ENCODE data around the gene DBNDD2.

DBNDD2 gene

DNA sequence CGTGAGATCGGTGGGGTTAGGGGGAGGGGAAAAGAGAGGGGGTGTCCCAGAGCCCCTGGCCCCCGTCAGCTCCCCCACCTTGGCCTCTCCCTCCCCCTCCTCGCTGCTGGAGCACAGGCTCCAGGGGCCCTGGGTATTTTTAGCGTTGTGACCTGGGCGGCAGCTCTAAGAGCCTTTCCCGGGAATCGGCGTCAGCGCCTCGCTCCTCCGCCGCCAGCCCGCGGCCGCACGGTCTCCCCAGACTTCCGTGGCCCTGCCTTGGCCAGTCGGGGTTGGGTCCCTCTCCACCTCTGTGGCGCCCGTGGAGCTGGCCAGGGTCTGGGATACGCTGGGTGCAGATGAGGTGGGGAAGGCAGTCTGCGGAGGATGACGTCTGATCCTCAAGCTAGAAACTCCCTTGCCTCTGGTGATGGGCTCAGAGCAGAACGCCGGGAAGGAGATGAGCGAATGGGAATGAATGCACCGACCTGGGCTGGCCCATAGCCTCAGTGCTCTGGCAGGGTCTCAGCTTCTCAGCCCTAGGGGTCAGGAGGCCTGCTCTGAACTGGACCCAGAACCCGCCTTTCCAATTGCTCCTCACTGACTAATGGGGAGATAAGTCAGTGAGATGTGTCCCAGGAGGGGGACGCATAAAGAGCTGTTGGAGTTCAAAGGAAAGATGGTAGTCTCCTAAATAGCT is 883 bp upstream of the DBNDD2 start:
- no peak overlapping the region for H3K4me3 ChIP-seq (ENCODE audit: low read depth, low read length)
- TF ChIP-seq, protein P1, sequence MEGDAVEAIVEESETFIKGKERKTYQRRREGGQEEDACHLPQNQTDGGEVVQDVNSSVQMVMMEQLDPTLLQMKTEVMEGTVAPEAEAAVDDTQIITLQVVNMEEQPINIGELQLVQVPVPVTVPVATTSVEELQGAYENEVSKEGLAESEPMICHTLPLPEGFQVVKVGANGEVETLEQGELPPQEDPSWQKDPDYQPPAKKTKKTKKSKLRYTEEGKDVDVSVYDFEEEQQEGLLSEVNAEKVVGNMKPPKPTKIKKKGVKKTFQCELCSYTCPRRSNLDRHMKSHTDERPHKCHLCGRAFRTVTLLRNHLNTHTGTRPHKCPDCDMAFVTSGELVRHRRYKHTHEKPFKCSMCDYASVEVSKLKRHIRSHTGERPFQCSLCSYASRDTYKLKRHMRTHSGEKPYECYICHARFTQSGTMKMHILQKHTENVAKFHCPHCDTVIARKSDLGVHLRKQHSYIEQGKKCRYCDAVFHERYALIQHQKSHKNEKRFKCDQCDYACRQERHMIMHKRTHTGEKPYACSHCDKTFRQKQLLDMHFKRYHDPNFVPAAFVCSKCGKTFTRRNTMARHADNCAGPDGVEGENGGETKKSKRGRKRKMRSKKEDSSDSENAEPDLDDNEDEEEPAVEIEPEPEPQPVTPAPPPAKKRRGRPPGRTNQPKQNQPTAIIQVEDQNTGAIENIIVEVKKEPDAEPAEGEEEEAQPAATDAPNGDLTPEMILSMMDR (IDR thresholded peaks at IDR 0.05; ENCODE audit: low read depth, low read length, missing control alignments): no peak
- DNase-seq (ENCODE audit: low read depth): no peak

DNA sequence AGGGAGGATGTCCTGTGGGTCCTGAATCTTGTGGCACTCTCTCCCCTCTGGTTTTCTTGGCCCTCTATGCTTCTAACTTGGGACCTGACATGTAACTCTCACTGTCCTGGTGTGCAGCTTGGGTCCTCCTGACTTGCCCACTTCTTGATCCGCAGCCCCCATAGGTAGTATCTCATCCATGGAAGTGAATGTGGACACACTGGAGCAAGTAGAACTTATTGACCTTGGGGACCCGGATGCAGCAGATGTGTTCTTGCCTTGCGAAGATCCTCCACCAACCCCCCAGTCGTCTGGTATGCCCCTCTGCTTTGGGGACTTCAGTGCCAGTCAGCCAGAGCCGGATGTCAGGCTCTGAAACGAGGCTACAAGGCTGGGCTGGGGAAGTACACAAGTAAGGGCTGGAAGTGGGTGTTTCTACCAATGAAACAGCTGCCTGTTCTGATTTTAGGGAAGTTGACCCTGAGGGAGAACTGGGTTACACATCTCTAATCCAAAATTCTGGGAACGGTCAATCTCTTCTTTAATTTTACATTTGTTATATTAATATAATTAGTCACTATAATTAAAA is 641 bp downstream of the DBNDD2 start:
- TF ChIP-seq, protein P1 (IDR thresholded peaks at IDR 0.05; ENCODE audit: low read depth, low read length, missing control alignments): no peak
- no peak overlapping the region for H3K4me3 ChIP-seq (ENCODE audit: low read depth, low read length)
- no peak for DNase-seq (ENCODE audit: low read depth)

DNA sequence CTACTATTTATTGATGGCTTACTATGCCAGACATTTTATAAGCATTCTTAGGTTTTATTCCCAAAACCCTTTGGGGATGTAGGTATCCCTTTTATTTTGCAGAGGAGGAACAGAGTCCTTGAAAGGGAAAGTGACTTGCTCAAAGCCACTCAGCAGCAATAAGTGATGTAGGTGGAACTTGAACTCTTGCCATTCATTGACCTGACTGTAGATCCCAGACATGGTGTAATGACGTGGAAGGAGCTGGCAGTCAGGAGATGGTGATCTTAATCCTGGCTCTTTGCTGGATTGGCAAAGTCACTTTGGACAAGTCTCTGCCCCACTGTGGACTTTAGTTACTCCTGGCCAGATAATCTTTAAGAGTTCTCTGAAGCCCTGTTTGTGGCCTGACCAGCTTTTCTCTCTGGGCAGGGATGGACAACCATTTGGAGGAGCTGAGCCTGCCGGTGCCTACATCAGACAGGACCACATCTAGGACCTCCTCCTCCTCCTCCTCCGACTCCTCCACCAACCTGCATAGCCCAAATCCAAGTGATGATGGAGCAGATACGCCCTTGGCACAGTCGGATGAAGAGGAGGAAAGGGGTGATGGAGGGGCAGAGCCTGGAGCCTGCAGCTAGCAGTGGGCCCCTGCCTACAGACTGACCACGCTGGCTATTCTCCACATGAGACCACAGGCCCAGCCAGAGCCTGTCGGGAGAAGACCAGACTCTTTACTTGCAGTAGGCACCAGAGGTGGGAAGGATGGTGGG is 1.6 kb downstream of the DBNDD2 start:
- H3K4me3 ChIP-seq (ENCODE audit: low read depth, low read length): no peak overlapping the region
- TF ChIP-seq, protein P1 (IDR thresholded peaks at IDR 0.05; ENCODE audit: low read depth, low read length, missing control alignments): no peak
- no peak for DNase-seq (ENCODE audit: low read depth)

DNA sequence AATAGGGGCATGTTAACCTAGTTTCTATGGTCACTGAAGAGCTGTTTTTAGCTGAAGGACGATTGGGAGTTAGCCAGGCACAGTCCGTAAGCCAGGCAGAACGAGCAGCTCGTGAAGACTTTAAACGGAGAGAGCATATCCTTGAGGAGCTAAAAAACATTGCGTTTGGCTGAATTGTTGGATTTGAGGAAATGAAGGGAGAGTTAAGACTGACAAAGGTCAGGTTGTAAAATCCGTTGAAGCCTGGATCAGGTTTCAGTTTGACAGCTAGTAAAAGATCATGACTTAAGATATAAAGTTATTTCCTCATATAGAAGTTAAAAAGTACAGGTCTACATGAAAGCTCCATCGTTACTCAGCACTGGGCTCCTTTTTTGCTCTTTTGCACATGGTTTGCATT is 2.8 kb downstream of the DBNDD2 start:
- DNase-seq (ENCODE audit: low read depth): no peak
- H3K4me3 ChIP-seq (ENCODE audit: low read depth, low read length): no peak overlapping the region
- TF ChIP-seq, protein P1 (IDR thresholded peaks at IDR 0.05; ENCODE audit: low read depth, low read length, missing control alignments): no peak

DNA sequence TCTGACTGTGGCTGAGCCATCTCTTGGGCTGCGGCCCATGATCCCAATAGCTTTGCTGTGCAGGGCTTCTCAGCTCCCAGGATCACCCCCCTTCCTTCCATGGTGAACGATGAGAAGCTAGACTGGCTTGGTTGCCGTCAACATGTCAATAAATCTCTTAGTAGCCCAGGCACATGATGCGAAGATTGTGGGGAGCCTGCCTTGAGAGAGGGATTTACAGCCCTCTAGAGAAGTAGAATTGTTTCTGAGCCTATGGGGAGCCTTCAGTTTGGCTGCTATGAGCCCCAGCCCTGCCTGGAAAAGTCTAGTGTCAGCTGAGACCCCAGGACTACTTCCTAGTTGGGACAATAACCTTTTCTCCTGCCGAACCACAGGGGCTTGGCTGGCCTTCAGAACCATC is 4.6 kb downstream of the DBNDD2 start:
- DNase-seq (ENCODE audit: low read depth): no peak
- TF ChIP-seq, protein P1 (IDR thresholded peaks at IDR 0.05; ENCODE audit: low read depth, low read length, missing control alignments): no peak
- H3K4me3 ChIP-seq (ENCODE audit: low read depth, low read length): no peak overlapping the region

DNA sequence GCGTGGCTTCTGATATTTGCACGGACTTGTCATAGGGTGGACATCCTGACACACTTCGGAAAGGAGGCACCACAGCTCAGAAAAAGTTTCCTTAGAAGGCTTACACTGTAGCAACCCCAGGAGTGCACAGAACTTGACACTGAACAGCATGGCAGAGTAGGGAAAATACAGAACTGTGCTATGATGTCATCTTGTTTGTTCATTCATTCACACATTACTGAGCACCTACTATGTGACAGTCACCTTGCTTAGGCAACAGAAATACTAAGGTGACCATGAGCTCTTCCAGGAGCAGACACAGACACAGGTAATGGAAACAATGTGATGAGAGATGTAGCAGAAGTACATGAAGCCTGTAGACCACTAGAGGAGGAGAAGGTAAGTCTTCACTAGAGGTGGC is 5.4 kb downstream of the DBNDD2 start:
- DNase-seq (ENCODE audit: low read depth): no peak
- TF ChIP-seq, protein P1 (IDR thresholded peaks at IDR 0.05; ENCODE audit: low read depth, low read length, missing control alignments): no peak
- no peak overlapping the region for H3K4me3 ChIP-seq (ENCODE audit: low read depth, low read length)

Measured in GM12864 (cell line).